ENCODE results near the gene LDLRAD4.

The LDLRAD4 gene

DNA sequence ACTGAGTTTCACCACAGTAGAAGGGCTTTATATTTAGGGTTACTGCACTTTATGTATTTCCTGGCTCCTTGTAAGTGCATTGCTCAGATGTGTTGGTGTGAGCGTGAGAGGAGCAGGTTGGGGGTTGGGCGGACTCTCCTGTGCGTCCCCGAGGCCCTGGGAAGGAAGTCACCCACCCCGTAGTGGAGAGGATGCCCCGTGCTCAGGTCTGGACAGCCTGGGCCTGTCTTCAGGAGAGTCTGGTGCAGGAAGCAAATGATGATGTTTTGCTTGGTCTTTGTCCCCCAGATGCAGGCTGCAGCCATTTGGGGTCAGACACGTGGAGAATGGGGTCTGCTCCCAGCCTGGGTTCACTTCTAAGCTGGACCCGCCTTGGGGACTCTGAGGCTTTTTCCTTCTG, 182.8 kb downstream of the LDLRAD4 start:
- Histone ChIP-seq H3K27me3 (ENCODE audit: insufficient read depth, low read length) (peaks cover 8% of the 10 kb centered on the region; the same call in 1 of the 2 replicates), H3K4me3 (ENCODE audit: low read depth, low read length) (no peak overlapping the region), H2AFZ (ENCODE audit: low read length, unreplicated experiment) (no peak overlapping the region), H3K79me2 (ENCODE audit: control insufficient read depth, insufficient read depth, low read length, unreplicated experiment) (no peaks in the 10 kb centered on the region), H3K36me3 (ENCODE audit: insufficient read depth, low read length) (no peaks in the 10 kb centered on the region), H3K4me1 (ENCODE audit: control insufficient read depth, insufficient read depth, low read length, unreplicated experiment) (no peaks in the 10 kb centered on the region), H3K27ac (ENCODE audit: low read depth, low read length) (no peak overlapping the region)

DNA sequence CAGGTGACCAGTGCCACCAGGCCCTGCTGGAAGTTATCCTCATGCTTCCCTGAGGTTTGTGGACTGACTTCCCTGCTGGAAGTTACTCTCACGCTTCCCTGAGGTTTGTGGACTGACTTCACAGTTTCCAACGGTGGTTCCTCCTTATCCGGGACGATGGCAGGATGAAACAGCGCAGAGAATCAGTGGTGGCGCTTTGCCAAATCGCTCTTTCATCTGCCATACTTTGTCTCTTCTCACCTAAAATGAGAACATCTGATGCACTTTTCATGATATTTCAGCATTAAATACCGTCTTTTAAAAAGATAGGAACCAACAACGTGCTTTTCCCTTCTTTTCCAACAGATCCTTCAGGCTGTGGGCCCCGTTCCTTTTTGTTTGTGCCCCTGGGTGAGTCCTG, 183.3 kb downstream of the LDLRAD4 start:
- H3K4me1 ChIP-seq (ENCODE audit: control insufficient read depth, insufficient read depth, low read length, unreplicated experiment), result no peaks in the 10 kb centered on the region
- no peaks in the 10 kb centered on the region for H3K36me3 ChIP-seq (ENCODE audit: insufficient read depth, low read length)
- no peaks in the 10 kb centered on the region for H3K79me2 ChIP-seq (ENCODE audit: control insufficient read depth, insufficient read depth, low read length, unreplicated experiment)
- H2AFZ ChIP-seq (ENCODE audit: low read length, unreplicated experiment), result no peak overlapping the region
- H3K27ac ChIP-seq (ENCODE audit: low read depth, low read length), result no peak overlapping the region
- no peak overlapping the region for H3K4me3 ChIP-seq (ENCODE audit: low read depth, low read length)
- H3K27me3 ChIP-seq (ENCODE audit: insufficient read depth, low read length), result peaks cover 8% of the 10 kb centered on the region; the same call in 1 of the 2 replicates

GRCh38 chr18:13403786-13404549, 185.4 kb downstream of the LDLRAD4 start:
- Histone ChIP-seq H3K79me2 (ENCODE audit: control insufficient read depth, insufficient read depth, low read length, unreplicated experiment) (no peaks in the 10 kb centered on the region), H2AFZ (ENCODE audit: low read length, unreplicated experiment) (no peak overlapping the region), H3K36me3 (ENCODE audit: insufficient read depth, low read length) (no peaks in the 10 kb centered on the region), H3K27ac (ENCODE audit: low read depth, low read length) (no peak overlapping the region), H3K4me3 (ENCODE audit: low read depth, low read length) (no peak overlapping the region), H3K4me1 (ENCODE audit: control insufficient read depth, insufficient read depth, low read length, unreplicated experiment) (no peaks in the 10 kb centered on the region), H3K27me3 (ENCODE audit: insufficient read depth, low read length) (peaks cover 8% of the 10 kb centered on the region; the same call in 1 of the 2 replicates)

DNA sequence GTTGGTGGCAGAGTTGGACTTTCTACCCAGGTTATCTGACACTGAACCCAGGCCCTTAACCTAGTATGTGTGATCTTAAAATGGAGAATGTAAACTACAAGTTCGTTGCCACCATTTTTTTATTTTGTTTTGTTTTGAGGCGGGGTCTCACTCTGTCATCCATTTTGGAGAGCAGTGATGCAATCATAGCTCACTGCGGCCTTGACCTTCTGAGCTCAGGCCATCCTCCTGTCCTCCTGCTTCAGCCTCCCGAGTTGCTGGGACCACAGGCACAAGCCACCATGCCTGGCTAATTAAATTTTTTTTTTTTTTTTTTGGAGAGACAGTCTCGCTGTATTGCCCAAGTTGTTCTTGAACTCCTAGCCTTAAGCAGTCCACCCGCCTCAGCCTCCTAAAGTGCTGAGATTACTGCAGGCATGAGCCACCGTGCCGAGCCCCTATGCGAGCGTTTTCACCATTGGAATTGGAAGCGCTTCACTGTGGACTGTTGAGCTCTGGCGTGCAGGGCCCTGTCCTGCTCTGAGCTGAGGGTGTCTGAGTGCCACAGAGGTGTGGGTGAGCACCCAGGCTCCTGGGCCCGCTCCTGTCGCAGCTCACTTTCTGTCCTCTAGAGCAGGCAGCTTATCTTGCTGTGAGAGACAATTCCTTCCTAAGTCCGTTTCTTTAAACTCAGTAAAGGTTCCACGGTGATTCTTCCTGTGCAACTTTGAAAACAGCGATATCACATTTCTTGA, 186.9 kb downstream of the LDLRAD4 start:
- no peaks in the 10 kb centered on the region for H3K4me1 ChIP-seq (ENCODE audit: control insufficient read depth, insufficient read depth, low read length, unreplicated experiment)
- H2AFZ ChIP-seq (ENCODE audit: low read length, unreplicated experiment), result no peak overlapping the region
- no peak overlapping the region for H3K4me3 ChIP-seq (ENCODE audit: low read depth, low read length)
- H3K27ac ChIP-seq (ENCODE audit: low read depth, low read length), result no peak overlapping the region
- H3K36me3 ChIP-seq (ENCODE audit: insufficient read depth, low read length), result no peaks in the 10 kb centered on the region
- H3K27me3 ChIP-seq (ENCODE audit: insufficient read depth, low read length), result 0 out of 2 replicates have a peak, but pooled peaks cover 3% of the 10 kb centered on the region
- H3K79me2 ChIP-seq (ENCODE audit: control insufficient read depth, insufficient read depth, low read length, unreplicated experiment), result no peaks in the 10 kb centered on the region

- Histone ChIP-seq H2AFZ (ENCODE audit: low read length, unreplicated experiment) (no peak overlapping the region), H3K4me3 (ENCODE audit: low read depth, low read length) (no peak overlapping the region), H3K27ac (ENCODE audit: low read depth, low read length) (no peak overlapping the region), H3K36me3 (ENCODE audit: insufficient read depth, low read length) (no peaks in the 10 kb centered on the region), H3K27me3 (ENCODE audit: insufficient read depth, low read length) (0 out of 2 replicates have a peak, but pooled peaks cover 3% of the 10 kb centered on the region), H3K4me1 (ENCODE audit: control insufficient read depth, insufficient read depth, low read length, unreplicated experiment) (no peaks in the 10 kb centered on the region), H3K79me2 (ENCODE audit: control insufficient read depth, insufficient read depth, low read length, unreplicated experiment) (no peaks in the 10 kb centered on the region)
These were observed 187.6 kb downstream of the LDLRAD4 start for GRCh38 chr18:13406049-13406615.

GRCh38 chr18:13406736-13407135, 188.2 kb downstream of the LDLRAD4 start:
- H2AFZ ChIP-seq (ENCODE audit: low read length, unreplicated experiment), result no peak overlapping the region
- no peaks in the 10 kb centered on the region for H3K4me1 ChIP-seq (ENCODE audit: control insufficient read depth, insufficient read depth, low read length, unreplicated experiment)
- no peak overlapping the region for H3K27ac ChIP-seq (ENCODE audit: low read depth, low read length)
- H3K79me2 ChIP-seq (ENCODE audit: control insufficient read depth, insufficient read depth, low read length, unreplicated experiment), result no peaks in the 10 kb centered on the region
- H3K27me3 ChIP-seq (ENCODE audit: insufficient read depth, low read length), result 0 out of 2 replicates have a peak, but pooled peaks cover 3% of the 10 kb centered on the region
- no peaks in the 10 kb centered on the region for H3K36me3 ChIP-seq (ENCODE audit: insufficient read depth, low read length)
- H3K4me3 ChIP-seq (ENCODE audit: low read depth, low read length), result no peak overlapping the region

DNA sequence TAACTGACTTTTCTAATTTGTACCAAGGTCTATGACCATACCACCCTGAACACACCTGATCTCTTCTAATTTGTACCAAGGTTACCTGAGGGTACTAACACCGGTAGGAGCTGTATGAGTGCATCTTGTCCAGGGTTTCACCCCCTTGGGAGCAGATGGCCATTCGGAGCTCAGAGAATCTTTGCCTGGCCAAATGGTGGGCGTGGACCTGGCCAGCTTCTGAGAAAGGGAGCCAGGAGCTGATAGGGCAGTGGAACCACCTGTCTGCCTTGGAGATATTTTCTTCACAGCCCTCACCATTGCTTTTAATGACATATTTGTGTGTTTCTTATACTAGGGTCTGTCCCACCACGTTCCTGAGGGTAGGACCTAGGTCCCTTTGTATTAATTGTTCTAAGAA, 188.9 kb downstream of the LDLRAD4 start:
- Histone ChIP-seq H3K36me3 (ENCODE audit: insufficient read depth, low read length) (no peaks in the 10 kb centered on the region), H3K79me2 (ENCODE audit: control insufficient read depth, insufficient read depth, low read length, unreplicated experiment) (no peaks in the 10 kb centered on the region), H3K27me3 (ENCODE audit: insufficient read depth, low read length) (0 out of 2 replicates have a peak, but pooled peaks cover 3% of the 10 kb centered on the region), H3K4me3 (ENCODE audit: low read depth, low read length) (no peak overlapping the region), H3K4me1 (ENCODE audit: control insufficient read depth, insufficient read depth, low read length, unreplicated experiment) (no peaks in the 10 kb centered on the region), H3K27ac (ENCODE audit: low read depth, low read length) (no peak overlapping the region), H2AFZ (ENCODE audit: low read length, unreplicated experiment) (no peak overlapping the region)

- Histone ChIP-seq H3K79me2 (ENCODE audit: control insufficient read depth, insufficient read depth, low read length, unreplicated experiment) (no peaks in the 10 kb centered on the region), H2AFZ (ENCODE audit: low read length, unreplicated experiment) (no peak overlapping the region), H3K36me3 (ENCODE audit: insufficient read depth, low read length) (no peaks in the 10 kb centered on the region), H3K27ac (ENCODE audit: low read depth, low read length) (no peak overlapping the region), H3K4me3 (ENCODE audit: low read depth, low read length) (no peak overlapping the region), H3K27me3 (ENCODE audit: insufficient read depth, low read length) (no peaks in the 10 kb centered on the region), H3K4me1 (ENCODE audit: control insufficient read depth, insufficient read depth, low read length, unreplicated experiment) (no peaks in the 10 kb centered on the region)
These were observed 190.5 kb downstream of the LDLRAD4 start for GRCh38 chr18:13409026-13409425.

- no peaks in the 10 kb centered on the region for H3K36me3 ChIP-seq (ENCODE audit: insufficient read depth, low read length)
- H3K27ac ChIP-seq (ENCODE audit: low read depth, low read length), result no peak overlapping the region
- no peak overlapping the region for H3K4me3 ChIP-seq (ENCODE audit: low read depth, low read length)
- H3K4me1 ChIP-seq (ENCODE audit: control insufficient read depth, insufficient read depth, low read length, unreplicated experiment), result no peaks in the 10 kb centered on the region
- H3K27me3 ChIP-seq (ENCODE audit: insufficient read depth, low read length), result no peaks in the 10 kb centered on the region
- no peak overlapping the region for H2AFZ ChIP-seq (ENCODE audit: low read length, unreplicated experiment)
- no peaks in the 10 kb centered on the region for H3K79me2 ChIP-seq (ENCODE audit: control insufficient read depth, insufficient read depth, low read length, unreplicated experiment)
These were observed 191.4 kb downstream of the LDLRAD4 start for GRCh38 chr18:13409997-13410396.

DNA sequence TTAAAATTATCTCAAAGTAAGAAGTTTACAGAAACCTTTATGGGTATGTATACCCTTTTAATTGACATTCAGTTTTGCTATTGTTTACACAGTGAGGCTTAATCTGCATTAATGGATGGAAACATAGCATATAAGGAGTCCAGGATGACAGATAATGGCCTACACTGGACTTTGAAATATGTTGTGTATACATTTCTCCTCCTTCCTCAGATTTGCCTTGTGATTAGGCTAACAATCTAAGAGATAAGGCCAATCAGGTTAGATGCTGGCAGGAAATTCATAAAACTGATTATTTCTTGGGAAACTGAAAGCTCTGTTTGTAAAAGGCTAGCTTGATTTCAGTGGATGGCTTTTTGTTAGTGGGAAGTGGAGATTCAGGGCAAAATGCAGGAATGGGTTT, 191.9 kb downstream of the LDLRAD4 start:
- H3K4me3 ChIP-seq (ENCODE audit: low read depth, low read length), result no peak overlapping the region
- H2AFZ ChIP-seq (ENCODE audit: low read length, unreplicated experiment), result no peak overlapping the region
- no peaks in the 10 kb centered on the region for H3K36me3 ChIP-seq (ENCODE audit: insufficient read depth, low read length)
- H3K27me3 ChIP-seq (ENCODE audit: insufficient read depth, low read length), result no peaks in the 10 kb centered on the region
- no peak overlapping the region for H3K27ac ChIP-seq (ENCODE audit: low read depth, low read length)
- H3K79me2 ChIP-seq (ENCODE audit: control insufficient read depth, insufficient read depth, low read length, unreplicated experiment), result no peaks in the 10 kb centered on the region
- H3K4me1 ChIP-seq (ENCODE audit: control insufficient read depth, insufficient read depth, low read length, unreplicated experiment), result no peaks in the 10 kb centered on the region
